ENCODE results near the gene NRL.

The NRL gene

GRCh38 chr14:24143511-24143910 lies 28.8 kb upstream of the NRL start:
- no peak for DNase-seq

GRCh38 chr14:24141097-24141880 lies 26.5 kb upstream of the NRL start, which contains the start of gene EMC9:
Gene EMC9, minus strand, starts transcription at chr14:24141591. Its CDS starts 287 bp downstream, at chr14:24141304.
- DNase-seq = peak; percentile 100

GRCh38 chr14:24139272-24139934 lies 24.7 kb upstream of the NRL start:
- peak; percentile 10 for DNase-seq

- no peak for DNase-seq
Measured at GRCh38 chr14:24138396-24139271, 23.9 kb upstream of the NRL start.

GRCh38 chr14:24137529-24138395 lies 23.0 kb upstream of the NRL start:
- no peak for DNase-seq

GRCh38 chr14:24136684-24137528 lies 22.2 kb upstream of the NRL start:
- DNase-seq = no peak

GRCh38 chr14:24135834-24136683 lies 21.3 kb upstream of the NRL start, which contains the start of gene PSME1:
Gene PSME1, plus strand, starts transcription at chr14:24136194. Its CDS starts 69 bp downstream, at chr14:24136263.
- DNase-seq = peak; percentile 94

- no peak for DNase-seq
Measured at GRCh38 chr14:24135584-24135833, 20.8 kb upstream of the NRL start.

GRCh38 chr14:24133735-24134134 lies 19.0 kb upstream of the NRL start:
- DNase-seq = no peak

GRCh38 chr14:24132976-24133375 lies 18.2 kb upstream of the NRL start:
- no peak for DNase-seq

- no peak for DNase-seq
Measured at GRCh38 chr14:24132061-24132685, 17.4 kb upstream of the NRL start.

GRCh38 chr14:24131549-24131966 lies 16.8 kb upstream of the NRL start:
- DNase-seq = no peak

GRCh38 chr14:24130717-24131548 lies 16.2 kb upstream of the NRL start:
- DNase-seq = no peak

GRCh38 chr14:24130380-24130716 lies 15.6 kb upstream of the NRL start, which contains the start of gene FITM1:
Gene FITM1, plus strand, starts transcription at chr14:24130659. Its CDS starts 905 bp downstream, at chr14:24131564.
- no peak for DNase-seq

- DNase-seq = no peak
Measured at GRCh38 chr14:24129410-24129998, 14.8 kb upstream of the NRL start.

GRCh38 chr14:24127673-24128072 lies 12.9 kb upstream of the NRL start:
- no peak for DNase-seq

GRCh38 chr14:24126939-24127338 lies 12.2 kb upstream of the NRL start:
- no peak for DNase-seq

Measured in NCI-H345 (cell line).